Dermis blood vessel endothelial cell (primary cell): ENCODE results near the gene ST8SIA4. TPM values are rescaled to one million over a fixed set of nuclear protein-coding genes. Genes with fewer than 3 reads are reported as not detected.
"Not testable (repeated sequence)": the region's sequence is repeated elsewhere in the genome, so short reads cannot be mapped to it uniquely, and the experiment has no call there.

Experiments
- DNase-seq: peaks from one replicate; pipeline ENCODE4 v3.0.0; 2010
- total RNA-seq: library from RNA; depleted of rRNA; stranded (reverse); fragments of >200 nt; gene quantifications from 2 replicates; pipeline ENCODE4 v1.2.3, GENCODE V29; 2014

Gene ST8SIA4
- total RNA-seq, 1 donor from 2014 or later, result 4.3 TPM

GRCh38 chr5:100828071-100828897 lies 74.8 kb downstream of the ST8SIA4 start:
- no peak for DNase-seq

DNA sequence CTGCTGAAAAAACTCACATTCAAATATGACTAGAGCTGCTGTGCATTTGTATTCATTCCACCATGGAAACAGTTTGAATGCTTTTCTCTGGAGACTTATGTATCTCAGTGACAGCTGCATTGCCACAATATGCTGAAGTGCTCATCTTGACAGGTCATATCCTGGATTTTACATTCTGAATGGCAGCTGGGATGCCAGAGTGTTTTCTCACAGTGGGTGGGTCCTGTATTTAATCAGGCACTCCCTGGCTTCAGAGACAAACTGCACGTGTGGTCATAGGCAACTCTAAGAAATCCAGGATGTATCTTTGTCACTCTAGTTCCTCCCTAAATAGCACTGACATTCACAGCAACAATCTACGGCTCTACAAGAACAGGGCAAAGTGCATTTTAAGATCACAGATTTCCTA lies 75.6 kb downstream of the ST8SIA4 start:
- DNase-seq, result peak; percentile 82

GRCh38 chr5:100826133-100826532 lies 76.9 kb downstream of the ST8SIA4 start:
- no peak for DNase-seq

- DNase-seq, result no peak
These were observed 78.4 kb downstream of the ST8SIA4 start for GRCh38 chr5:100824635-100825034.

DNA sequence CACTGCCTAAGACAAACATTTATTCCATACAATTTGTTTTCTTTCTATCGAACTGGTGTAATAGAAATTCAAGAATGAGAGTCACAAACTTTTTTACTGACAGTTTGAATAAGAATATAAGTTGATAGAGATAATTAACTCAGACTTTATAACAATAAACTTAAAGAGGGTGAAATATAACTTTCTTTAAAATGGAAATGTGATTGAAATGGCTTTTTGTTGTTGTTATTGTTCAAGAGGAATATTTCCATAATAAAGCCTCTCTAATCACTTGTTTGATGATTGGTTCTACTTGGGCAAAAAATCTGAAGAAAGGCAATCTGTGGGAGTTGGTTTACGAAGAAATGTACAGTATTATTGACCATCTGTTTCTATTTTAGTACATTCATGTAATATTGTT lies 79.3 kb downstream of the ST8SIA4 start:
- no peak for DNase-seq

- DNase-seq, result no peak
These were observed 81.3 kb downstream of the ST8SIA4 start for GRCh38 chr5:100821751-100822150.

DNA sequence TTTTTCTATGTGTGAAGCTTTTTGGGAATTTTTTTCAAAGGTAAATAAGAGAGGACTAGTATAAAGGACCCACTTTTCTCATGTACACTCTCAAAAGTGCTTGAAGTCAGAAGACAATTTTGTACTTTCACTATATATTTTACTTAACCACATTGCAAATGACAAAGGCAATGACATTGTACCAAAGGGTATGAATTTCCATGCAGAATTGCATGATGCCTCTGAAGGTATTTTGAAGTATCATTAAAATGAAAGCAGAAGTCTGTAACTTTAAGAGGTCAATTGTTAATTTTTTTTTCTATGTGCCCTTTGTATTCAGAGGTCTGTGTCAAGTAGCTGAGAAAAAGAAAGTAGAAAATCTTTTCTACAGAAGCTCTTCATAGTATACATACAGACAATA lies 84.7 kb downstream of the ST8SIA4 start:
- DNase-seq, result no peak

DNA sequence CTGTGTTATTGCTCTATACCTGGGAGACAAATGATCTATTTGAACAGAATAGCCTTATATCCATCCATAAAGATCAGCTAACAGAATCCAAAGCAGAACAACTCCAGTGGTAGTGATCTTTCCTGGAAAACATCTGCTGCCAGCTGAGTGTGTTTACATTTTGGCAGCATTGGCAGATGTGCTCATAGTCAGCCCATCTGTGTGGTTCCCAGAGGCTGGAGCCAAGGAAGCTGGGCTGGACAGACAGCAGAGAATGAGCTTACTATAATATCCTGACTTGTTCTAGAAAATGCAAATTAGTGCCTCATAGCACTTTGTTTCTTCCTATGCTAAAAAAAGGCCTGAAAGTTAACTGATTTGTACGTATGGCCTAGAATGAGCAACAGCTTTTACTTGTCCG lies 99.7 kb downstream of the ST8SIA4 start:
- no peak for DNase-seq

DNA sequence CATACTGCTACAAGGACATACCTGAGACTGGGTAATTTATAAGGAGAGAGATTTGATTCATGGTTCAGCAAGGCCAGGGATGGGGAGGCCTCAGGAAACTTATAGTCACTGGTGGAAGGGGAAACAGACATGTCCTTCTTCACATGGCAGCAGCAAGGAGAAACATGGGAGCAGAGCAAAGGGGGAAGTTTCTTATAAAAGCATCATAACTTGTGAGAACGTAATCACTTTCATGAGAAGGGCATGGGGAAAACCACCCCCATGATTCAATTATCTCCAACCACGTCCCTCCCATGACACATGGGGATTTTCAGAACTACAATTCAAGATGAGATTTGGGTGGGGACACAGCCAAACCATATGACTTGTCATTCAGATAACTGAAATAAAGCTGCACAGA lies 100.9 kb downstream of the ST8SIA4 start:
- DNase-seq, result no peak

GRCh38 chr5:100800562-100800961 lies 102.5 kb downstream of the ST8SIA4 start:
- DNase-seq, result no peak

DNA sequence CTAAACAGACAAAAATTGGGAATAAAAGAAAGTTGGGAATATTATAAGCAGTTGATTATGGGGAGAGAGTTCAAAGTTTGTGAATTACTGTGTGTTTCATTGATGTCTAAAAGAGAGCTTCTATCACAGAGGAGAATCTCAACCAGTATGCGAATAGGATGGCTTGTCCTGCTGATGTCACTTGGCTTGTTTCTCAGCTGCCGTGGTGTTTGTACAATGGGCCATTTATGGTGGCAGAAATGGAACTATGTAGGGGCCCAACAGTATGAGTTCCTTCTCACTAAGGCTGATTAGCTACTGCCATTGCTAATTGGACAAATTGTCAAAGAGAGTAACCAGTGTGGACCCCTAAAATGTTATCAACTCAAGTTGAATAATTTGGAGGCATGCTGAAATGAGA lies 103.9 kb downstream of the ST8SIA4 start:
- DNase-seq, result no peak

DNA sequence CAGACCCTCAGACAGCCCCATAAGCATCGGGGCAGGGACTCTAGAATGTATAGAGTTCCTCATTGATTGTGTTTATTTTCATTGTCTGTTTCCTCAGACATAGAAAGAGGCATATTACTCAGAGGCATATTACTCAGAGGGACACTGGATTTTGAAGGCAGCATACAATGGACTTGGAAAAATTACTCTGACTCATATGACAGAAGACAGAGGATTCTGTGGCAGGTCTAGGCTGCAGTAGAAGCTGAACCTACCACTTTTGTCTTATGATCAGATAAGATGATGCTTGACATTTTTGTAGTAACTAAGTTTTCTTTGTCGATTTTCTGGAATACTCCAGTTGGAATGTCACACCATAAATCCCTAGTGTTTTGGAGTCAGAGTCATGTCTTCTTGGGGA lies 105.2 kb downstream of the ST8SIA4 start:
- peak; percentile 71 for DNase-seq

GRCh38 chr5:100796851-100797250 lies 106.2 kb downstream of the ST8SIA4 start:
- DNase-seq, result no peak

GRCh38 chr5:100794844-100795243 lies 108.2 kb downstream of the ST8SIA4 start:
- DNase-seq, result no peak

GRCh38 chr5:100794218-100794617 lies 108.9 kb downstream of the ST8SIA4 start:
- no peak for DNase-seq

DNA sequence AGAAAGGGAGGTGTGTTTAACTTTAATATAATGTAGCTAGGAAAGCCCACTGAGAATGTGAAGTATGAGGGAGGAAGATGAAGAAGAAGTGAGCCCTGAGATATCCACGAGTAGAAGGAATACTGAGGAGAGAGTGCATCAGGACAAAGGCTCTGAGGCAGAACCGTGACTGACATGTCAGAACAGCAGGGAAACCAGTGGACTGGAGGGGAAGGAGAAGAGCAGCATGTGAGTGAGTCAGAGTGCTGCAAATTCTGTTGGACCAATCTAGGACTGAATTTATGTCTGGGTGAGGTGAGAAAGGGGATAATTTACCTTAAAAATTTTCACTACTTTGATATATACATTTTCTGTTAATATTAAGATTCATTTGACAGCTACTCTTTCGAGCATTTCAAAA lies 110.3 kb downstream of the ST8SIA4 start:
- DNase-seq, result no peak

DNA sequence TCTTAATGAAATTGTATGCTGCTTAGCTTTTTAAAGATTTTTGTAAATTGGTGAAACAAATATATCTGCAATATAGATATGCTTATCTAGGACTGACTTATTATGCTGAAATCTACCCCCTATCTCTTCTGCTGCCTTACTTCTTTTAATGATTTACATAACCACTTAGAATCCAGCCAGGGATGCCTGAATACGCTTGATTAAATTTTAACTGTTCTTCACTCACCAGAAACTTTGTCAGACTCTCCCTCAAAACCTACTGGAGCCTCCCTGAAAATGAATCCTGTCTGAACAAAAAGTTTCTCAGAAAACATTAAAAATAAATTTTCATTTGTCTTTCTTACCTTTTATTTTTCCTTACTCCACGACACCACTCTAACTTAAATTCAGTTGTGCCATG lies 111.7 kb downstream of the ST8SIA4 start:
- no peak for DNase-seq

GRCh38 chr5:100790951-100791350 lies 112.1 kb downstream of the ST8SIA4 start:
- no peak for DNase-seq

- DNase-seq, result peak; percentile 27
These were observed 112.9 kb downstream of the ST8SIA4 start for GRCh38 chr5:100790170-100790665.

DNA sequence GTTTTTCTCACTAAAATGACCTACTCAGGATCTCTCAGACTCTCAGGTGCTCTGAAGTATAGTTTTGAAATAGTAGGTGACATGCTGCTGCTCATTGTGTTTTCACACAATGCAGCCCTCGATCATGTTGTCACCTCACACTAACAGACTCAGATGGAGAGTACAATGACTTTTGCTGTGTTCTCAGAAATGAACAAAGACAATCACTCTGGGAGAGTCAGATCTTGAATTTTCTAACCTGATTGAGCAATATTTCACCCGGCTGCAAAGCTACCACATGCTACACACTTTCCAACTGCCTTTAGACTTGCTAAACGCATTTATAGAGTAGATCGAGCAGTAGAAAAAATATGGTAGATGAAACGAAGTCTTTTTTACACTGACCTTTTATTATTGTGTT lies 113.4 kb downstream of the ST8SIA4 start:
- no peak for DNase-seq

GRCh38 chr5:100788417-100788816 lies 114.7 kb downstream of the ST8SIA4 start:
- no peak for DNase-seq

DNA sequence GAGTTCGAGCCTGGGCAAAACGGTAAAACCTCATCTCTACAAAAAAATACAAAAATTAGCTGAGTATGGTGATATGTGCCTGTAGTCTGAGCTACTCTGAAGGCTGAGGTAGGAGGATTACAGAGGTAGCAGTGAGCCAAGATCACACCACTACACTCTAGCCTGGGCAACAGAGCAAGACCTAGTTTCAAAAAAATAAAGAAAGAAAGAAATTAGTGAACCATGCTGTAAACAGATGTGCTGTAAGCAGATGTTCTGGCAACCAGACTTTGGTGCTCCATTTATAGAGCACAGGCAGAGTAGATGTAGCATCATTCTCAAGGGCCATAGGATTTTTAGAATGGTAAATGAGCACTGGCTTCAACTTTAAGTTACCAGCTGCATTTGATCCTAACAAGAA lies 115.4 kb downstream of the ST8SIA4 start:
- no peak for DNase-seq

DNA sequence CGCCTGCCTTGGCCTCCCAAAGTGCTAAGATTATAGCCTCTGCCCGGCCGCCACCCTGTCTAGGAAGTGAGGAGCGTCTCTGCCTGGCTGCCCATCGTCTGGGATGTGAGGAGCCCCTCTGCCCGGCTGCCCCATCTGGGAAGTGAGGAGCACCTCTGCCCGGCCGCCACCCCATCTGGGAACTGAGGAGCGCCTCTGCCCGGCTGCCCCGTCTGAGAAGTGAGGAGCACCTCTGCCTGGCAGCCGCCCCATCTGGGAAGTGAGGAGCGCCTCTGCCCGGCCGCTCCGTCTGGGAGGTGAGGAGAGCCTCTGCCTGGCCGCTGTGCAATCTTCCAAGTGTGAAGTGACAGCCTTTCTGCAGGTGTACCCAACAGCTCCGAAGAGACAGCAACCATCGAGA lies 117.5 kb downstream of the ST8SIA4 start:
- not testable (repeated sequence) for DNase-seq

DNA sequence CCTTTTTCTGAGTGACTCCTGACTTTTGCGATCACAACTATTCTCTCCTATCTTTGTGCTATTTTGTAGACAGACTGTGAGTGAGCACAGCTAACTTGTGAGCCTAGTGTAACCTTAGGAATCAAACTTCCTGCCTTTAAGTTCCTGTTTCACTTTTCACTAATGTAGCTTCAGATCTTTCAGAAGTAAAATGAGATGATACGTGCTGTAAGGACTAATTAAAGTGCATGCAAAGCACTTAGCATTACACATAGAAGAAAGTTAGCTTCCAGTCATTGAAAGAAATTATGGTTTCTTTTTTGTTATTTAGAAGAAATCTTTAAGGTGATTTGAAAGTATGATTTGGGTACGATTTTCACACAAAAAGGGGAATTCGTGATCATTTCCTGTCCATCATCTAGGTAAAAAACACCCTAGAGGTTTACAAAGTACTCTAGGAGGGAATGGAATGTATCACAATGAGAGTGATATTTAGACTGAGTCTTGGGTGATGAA lies 122.7 kb downstream of the ST8SIA4 start:
- DNase-seq, result no peak
